Skeletal muscle tissue (tissue), 4 donors: ENCODE measurements around the gene GALNT14. TPM values are rescaled to one million over a fixed set of nuclear protein-coding genes. Genes with fewer than 3 reads are reported as not detected.

ENCODE experiments used
- H3K27ac ChIP-seq: one replicate; pipeline ENCODE4 v1.7.0; 2013; ENCODE audit warnings: mild to moderate bottlenecking, low read depth, low read length, inconsistent platforms
- H3K27me3 ChIP-seq, 3 donors: one replicate each; pipeline ENCODE4 v1.7.0; 2013; ENCODE audit warnings: low read length in 3 of 3; ENCODE audit not compliant: control insufficient read depth in 3 of 3, insufficient read depth in 3 of 3
- H3K36me3 ChIP-seq, 3 donors: one replicate each; pipeline ENCODE4 v1.7.0; 2013; ENCODE audit warnings: low read length in 3 of 3; ENCODE audit not compliant: control insufficient read depth in 3 of 3, insufficient read depth in 3 of 3
- H3K4me1 ChIP-seq, 3 donors: one replicate each; pipeline ENCODE4 v1.7.0; 2013; ENCODE audit warnings: low read length in 3 of 3, mild to moderate bottlenecking in 3 of 3; ENCODE audit not compliant: control insufficient read depth in 3 of 3, insufficient read depth in 3 of 3
- H3K4me3 ChIP-seq, 3 donors: one replicate each; pipeline ENCODE4 v1.7.0; 2013; ENCODE audit warnings: low read length in 3 of 3
- H3K9ac ChIP-seq, 3 donors: one replicate each; pipeline ENCODE4 v1.7.0; 2013; ENCODE audit warnings: low read length in 3 of 3, mild to moderate bottlenecking in 3 of 3, moderate library complexity in 2 of 3, low read depth in 1 of 3
- H3K9me3 ChIP-seq, 3 donors: one replicate each; pipeline ENCODE4 v1.7.0; 2013; ENCODE audit warnings: low read length in 3 of 3; ENCODE audit not compliant: control insufficient read depth in 3 of 3
- total RNA-seq: library from RNA; depleted of rRNA; stranded (reverse); fragments of >200 nt; gene quantifications from one replicate; pipeline ENCODE4 v1.2.3, GENCODE V29; 2014
- donor health status: Osteomylitis.

Gene GALNT14
- total RNA-seq, 1 donor from 2014 or later, result 2.1 TPM

DNA sequence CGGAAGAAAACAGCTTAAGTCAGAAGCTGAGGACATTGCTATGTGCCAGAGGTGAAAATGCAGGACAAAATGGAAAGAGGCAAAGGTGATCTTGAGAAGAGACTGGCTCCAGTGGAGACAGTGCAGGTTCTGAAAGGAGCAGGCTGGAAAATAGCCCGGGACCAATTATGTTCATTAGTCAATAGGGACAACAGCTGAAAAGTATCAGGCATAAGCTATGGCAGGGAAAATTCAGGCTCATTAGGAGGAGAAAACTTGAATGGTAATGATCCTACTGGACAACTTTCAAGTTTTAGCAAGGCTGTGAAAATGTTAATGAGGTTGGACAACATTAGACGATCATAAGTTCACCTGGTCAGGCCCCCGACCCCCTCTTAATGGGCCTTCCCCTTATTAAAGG lies 60.2 kb downstream of the GALNT14 start:
- Histone ChIP-seq H3K27me3 (peaks cover 0 to 3% (median 0%) of the 10 kb centered on the region in 3 donors), H3K36me3 (no peaks in the 10 kb centered on the region)

GRCh38 chr2:31075941-31076590 lies 62.2 kb downstream of the GALNT14 start:
- no peak overlapping the region for H3K9ac ChIP-seq

More for the DNA sequence above, 60.2 kb downstream of the GALNT14 start:
- Histone ChIP-seq H3K9me3 (no peaks in the 10 kb centered on the region), H3K27ac (no peak overlapping the region), H3K9ac (no peak overlapping the region), H3K4me3 (no peak overlapping the region), H3K4me1 (no peaks in the 10 kb centered on the region)

GRCh38 chr2:31075431-31075830 lies 62.8 kb downstream of the GALNT14 start:
- H3K36me3 ChIP-seq, result no peaks in the 10 kb centered on the region
- no peak overlapping the region for H3K4me3 ChIP-seq
- no peak overlapping the region for H3K27ac ChIP-seq
- no peak overlapping the region for H3K9ac ChIP-seq
- H3K9me3 ChIP-seq, result no peaks in the 10 kb centered on the region
- H3K27me3 ChIP-seq, result peaks cover 0 to 3% (median 0%) of the 10 kb centered on the region in 3 donors
- H3K4me1 ChIP-seq, result no peaks in the 10 kb centered on the region

More at GRCh38 chr2:31075941-31076590, 62.2 kb downstream of the GALNT14 start:
- Histone ChIP-seq H3K4me3 (no peak overlapping the region), H3K4me1 (no peaks in the 10 kb centered on the region), H3K36me3 (no peaks in the 10 kb centered on the region), H3K27ac (no peak overlapping the region), H3K27me3 (peaks cover 0 to 3% (median 0%) of the 10 kb centered on the region in 3 donors), H3K9me3 (no peaks in the 10 kb centered on the region)

DNA sequence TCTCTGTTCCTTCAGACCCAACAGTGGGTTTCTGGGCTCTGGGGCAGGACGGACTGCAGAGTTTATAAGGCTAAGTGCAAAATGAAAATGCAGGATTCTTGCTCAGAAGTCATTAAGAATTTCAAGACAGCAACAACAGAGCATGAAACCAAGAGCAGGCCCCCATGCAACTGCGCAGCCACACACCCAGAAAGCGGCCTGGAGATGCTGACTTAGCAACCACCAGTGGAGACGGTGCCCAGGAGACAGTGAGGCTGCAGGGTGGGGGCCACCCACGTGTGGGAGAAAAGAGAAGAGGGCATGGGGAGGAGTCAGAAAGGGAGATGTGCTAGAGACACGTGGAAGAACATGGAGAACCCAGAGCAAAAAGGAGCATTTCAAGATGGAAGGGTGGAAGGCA lies 66.5 kb downstream of the GALNT14 start:
- Histone ChIP-seq H3K27ac (no peak overlapping the region), H3K4me1 (no peaks in the 10 kb centered on the region), H3K36me3 (no peaks in the 10 kb centered on the region), H3K9me3 (no peaks in the 10 kb centered on the region), H3K27me3 (peaks cover 0 to 3% (median 0%) of the 10 kb centered on the region in 3 donors), H3K9ac (no peak overlapping the region), H3K4me3 (no peak overlapping the region)

DNA sequence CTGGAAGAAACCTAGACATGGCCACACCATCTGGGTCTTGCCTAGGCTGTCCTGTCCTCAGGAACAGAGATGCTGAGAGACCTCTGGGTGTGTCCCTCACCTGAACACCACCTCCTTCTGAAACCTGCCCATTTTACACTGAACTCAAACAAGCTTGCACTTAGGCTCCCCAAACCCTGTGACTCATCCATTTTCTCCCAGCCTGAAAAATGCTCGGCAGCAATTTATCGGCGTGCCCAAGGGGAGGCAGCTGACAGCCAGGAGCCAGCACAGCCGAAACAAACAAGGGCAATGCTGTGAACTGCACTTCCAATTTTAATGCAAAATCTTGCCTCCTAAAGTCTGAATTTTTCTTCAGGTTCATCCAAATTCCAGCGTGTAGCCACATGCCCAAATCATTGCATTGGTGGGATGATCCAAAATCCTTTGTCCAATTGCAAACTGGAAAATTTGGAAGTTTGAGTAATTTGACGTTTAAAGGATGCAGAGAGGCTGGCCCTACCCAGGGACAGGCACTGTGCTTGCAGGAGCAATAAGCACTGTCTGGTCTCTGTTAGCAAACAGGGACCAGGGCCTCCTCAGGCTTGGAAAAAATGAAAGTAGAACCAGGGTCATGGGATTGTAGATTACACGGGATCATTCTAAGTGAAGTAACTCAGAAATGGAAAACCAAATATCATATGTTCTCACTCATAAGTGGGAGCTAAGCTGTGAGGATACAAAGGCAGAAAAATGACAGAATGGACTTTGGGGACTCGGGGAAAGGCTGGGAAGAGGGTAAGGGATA lies 67.7 kb downstream of the GALNT14 start:
- H3K9me3 ChIP-seq, result no peaks in the 10 kb centered on the region
- no peaks in the 10 kb centered on the region for H3K4me1 ChIP-seq
- no peak overlapping the region for H3K4me3 ChIP-seq
- H3K27me3 ChIP-seq, result peaks cover 0 to 3% (median 0%) of the 10 kb centered on the region in 3 donors
- no peak overlapping the region for H3K27ac ChIP-seq
- H3K36me3 ChIP-seq, result no peaks in the 10 kb centered on the region
- H3K9ac ChIP-seq, result no peak overlapping the region

DNA sequence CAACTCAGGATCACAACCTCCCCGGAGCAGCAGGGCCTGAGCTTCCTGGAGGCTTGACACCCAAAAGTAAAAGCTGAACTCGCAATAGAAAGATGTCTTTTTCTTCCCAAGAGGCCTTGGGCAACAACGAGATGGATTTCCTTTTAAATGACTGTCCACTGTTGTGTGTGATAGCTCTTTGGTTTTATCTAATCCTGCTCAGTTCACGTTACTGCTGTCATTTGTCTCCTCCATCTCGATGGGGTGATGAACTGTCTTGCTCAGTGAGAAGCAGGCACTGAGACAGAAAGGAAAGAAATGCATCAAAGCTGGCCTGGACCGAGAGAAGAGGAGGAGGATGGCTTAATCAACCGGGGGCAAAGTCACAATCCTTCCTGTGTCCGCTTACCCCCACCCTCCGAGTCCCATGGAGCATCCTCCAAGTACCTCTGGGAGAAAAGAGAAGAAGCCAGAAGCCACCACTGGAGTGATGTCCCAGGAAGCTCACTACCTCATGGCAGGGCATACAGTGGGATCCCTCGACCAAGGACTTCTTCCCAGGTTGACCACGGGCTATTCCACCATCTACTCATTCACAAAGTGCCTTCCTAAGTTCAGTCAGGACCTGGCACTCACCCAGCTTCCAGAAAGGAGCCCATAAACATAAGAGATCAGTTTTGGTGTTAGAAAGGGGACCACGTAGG lies 68.5 kb downstream of the GALNT14 start:
- Histone ChIP-seq H3K36me3 (no peaks in the 10 kb centered on the region), H3K9me3 (no peaks in the 10 kb centered on the region), H3K27ac (no peak overlapping the region), H3K27me3 (peaks cover 0 to 2% (median 0%) of the 10 kb centered on the region in 3 donors), H3K4me1 (no peaks in the 10 kb centered on the region), H3K4me3 (no peak overlapping the region), H3K9ac (no peak overlapping the region)

DNA sequence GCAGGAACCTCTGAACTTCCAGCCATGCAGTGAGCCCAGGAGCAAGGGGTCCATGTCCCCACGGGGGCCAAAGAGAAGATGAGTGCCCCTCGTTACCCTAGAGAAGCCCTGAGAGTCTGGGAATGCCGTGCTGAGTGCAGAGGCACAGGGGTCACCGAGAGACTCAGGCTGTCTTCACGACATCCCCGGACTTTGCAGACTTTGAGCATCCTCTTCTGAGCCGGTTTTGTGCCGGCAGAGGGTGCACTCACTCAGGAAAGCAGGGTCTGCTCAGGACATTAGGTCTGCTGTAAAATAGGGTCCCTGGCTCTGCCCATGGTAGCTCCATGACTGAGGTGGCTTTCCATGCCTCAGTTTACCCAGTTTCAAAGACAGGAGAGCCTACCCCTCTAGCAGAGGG lies 71.0 kb downstream of the GALNT14 start:
- no peaks in the 10 kb centered on the region for H3K4me1 ChIP-seq
- H3K9ac ChIP-seq, result no peak overlapping the region
- peaks cover 0 to 2% (median 0%) of the 10 kb centered on the region in 3 donors for H3K27me3 ChIP-seq
- no peak overlapping the region for H3K4me3 ChIP-seq
- H3K36me3 ChIP-seq, result no peaks in the 10 kb centered on the region
- H3K9me3 ChIP-seq, result no peaks in the 10 kb centered on the region
- H3K27ac ChIP-seq, result no peak overlapping the region

DNA sequence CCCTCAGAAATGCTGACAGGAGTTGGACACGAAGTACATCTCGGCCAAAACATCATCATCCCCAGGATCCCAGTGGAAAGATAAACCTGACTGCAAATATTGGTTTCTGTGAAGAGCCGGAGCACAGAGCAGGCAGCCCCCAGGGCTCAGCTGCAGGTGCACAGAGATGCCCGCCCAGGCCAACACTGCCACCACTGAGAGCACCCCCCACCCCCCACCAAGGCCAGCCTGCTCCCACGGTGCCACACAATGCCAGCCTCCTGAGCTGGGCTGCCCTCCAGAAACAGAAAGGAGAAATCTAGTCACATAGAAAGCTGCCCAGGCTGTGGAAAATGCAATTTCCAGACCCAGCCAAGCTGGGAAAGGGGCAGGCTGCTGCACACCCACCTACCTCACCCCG lies 71.7 kb downstream of the GALNT14 start:
- Histone ChIP-seq H3K9me3 (no peaks in the 10 kb centered on the region), H3K4me3 (no peak overlapping the region), H3K4me1 (no peaks in the 10 kb centered on the region), H3K27ac (no peak overlapping the region), H3K27me3 (peaks cover 0 to 2% (median 0%) of the 10 kb centered on the region in 3 donors), H3K9ac (no peak overlapping the region), H3K36me3 (no peaks in the 10 kb centered on the region)

DNA sequence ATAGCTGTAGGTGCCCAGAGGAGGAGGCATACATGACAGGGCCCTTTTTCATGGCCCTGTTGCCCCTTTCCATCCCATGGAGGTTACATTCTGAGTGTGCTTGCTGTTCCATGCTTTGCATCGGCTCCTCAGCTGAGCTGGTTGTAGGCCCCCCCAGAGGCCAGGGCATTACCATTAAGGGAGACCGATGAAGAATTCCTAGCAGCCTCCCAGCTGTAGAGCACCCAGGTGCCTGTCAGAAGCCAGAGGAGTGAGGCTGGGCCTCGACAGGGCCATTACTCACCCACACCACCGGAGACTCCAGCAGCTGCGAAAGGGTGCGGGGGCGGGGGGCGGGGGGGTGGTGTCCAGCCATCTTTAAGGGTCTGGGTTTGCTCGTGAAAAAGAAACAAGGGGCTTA lies 72.2 kb downstream of the GALNT14 start:
- Histone ChIP-seq H3K27ac (no peak overlapping the region), H3K36me3 (no peaks in the 10 kb centered on the region), H3K9me3 (no peaks in the 10 kb centered on the region), H3K4me3 (no peak overlapping the region), H3K27me3 (peaks cover 0 to 2% (median 0%) of the 10 kb centered on the region in 3 donors), H3K9ac (no peak overlapping the region), H3K4me1 (no peaks in the 10 kb centered on the region)

DNA sequence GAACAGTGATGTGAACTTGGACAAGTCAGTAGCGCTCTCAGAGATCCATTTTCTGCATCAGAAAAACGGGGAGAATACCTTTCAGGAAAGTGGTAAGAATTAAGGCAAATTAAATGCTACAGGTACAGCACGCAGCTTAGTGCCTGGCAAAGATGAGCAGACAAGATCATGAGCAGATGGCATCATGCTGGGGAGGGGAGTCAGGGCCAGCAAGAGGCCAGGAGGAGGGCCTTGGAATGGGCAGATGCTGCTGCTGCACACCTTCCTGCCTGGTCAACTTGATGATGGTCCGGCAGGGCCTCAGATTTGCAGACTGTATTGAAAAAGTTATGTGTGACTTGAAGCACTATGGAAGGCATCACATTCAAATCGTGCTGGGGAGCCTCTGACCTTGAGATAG lies 72.9 kb downstream of the GALNT14 start:
- H3K36me3 ChIP-seq, result no peaks in the 10 kb centered on the region
- no peak overlapping the region for H3K4me3 ChIP-seq
- no peaks in the 10 kb centered on the region for H3K4me1 ChIP-seq
- H3K27me3 ChIP-seq, result peaks cover 0 to 2% (median 0%) of the 10 kb centered on the region in 3 donors
- no peak overlapping the region for H3K9ac ChIP-seq
- no peak overlapping the region for H3K27ac ChIP-seq
- no peaks in the 10 kb centered on the region for H3K9me3 ChIP-seq
